HG02970 (cell line): ENCODE results near the gene DNAJC17.

ENCODE experiments used
- ATAC-seq: cut with Tn5 transposase; IDR thresholded peaks from one replicate; pipeline ENCODE4 v1.9.1; 2021; ENCODE audit warnings: mild to moderate bottlenecking, moderate library complexity, moderate number of reproducible peaks; ENCODE audit not compliant: unreplicated experiment, low FRiP score

Gene DNAJC17

DNA sequence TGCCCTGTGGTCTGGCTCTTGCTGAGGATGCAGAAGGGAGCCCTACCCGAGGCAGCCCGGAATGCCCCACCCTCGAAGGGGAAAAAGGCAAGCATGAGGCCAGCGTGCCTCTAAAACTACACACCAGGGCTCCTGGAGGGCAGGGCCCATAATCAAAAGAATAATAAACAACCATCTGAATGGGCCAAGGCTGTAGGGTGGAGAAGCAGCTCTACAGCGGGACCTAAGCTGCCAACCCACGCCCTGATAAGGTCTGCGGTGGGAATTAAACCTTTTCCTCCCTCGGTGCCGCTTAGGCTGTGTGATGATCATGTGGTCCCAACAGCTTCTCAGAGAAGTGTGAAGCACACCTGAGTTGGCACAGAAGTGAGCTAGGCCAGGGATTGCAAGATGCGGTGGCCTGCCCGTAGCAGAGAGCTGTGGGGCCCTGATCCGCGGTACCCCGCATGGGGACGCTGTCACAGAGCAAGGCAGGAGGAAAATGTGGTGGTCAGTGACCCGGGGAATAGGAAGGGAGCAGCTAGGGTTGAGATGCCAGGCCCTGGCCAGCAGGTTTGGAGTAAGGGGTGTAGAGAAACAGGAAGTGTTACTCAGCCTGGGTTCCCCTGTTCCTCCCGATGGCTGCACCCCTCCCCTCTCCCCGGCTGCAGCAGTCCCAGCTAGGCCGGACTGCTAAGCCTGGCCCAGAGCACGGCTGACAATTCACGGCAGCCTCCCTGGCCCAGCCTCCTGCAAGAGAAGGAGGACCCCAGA is 38.6 kb downstream of the DNAJC17 start:
- no peak for ATAC-seq

DNA sequence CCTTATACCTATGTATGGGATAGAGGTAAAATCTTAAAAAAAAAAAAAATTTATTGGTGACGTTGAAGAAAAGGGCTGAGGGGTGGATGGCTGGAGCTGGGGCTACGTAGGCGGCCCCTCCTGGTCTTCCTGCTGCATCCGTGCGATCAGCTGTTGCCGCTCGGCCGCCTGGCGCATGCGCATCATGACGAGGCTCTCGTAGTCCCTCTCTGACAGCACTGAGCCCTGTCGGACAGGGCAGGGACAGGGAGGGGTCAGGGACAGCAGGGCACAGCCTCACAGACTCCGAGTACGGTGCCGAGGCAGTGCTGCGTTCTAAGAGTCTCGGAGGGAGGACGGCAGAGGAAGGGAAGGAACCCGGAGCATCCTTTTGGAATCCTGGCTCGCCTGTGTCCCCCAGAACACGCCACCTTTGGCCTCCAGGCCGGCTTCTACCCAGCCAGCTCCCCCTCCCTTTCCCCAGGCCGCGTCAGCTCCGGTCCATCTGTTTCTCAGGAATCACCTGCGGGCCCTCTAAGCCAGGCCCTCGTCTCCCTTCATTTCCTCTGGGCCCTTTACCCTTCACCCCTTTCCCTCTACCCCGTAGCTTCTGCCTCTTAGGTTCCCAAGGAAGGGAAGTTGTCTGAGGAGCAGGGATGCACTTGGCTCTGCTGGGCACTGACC is 39.3 kb downstream of the DNAJC17 start:
- no peak for ATAC-seq

DNA sequence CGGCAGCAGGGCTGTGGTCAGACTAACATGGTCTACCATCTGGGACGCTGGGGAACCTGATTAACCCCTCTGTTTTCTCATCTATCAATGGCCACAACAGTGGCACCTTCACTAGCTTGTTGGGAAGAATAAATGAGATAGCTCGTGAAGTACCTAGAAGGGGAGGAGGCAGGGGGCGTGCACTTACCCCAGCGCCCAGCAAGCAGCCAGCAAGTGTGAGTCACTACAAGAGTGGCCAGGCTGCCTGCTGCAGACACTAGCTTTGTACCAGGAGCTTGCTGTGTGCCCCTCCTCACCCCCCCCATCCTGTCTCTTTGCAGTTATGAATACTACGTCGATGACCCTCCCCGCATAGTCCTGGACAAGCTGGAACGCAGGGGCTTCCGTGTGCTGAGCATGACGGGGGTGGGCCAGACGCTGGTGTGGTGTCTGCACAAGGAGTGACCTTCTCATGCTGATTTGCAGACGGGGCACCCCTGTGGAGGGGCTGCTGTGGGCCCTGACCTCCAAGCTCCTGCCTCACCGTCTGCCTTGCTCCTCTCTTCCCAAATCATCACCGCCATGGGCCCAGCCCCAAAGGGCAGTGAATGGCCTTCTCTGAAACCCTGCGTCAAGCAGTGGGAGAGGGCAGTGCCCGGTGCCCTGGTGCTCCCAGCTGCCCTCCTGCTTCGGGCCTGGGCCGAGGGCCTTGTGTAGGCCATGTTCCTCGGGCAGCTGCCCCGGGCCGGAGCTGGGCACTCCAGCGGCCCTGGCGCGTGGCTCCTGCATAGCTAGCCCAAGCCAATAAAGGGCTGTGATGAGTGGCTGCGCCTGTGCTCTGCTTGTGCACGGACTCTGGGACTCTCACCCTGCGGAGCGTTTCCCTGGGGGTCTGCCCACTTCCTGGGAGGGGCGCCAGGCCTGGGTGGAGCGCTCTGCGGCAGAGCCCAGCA is 40.1 kb downstream of the DNAJC17 start:
- ATAC-seq = no peak

DNA sequence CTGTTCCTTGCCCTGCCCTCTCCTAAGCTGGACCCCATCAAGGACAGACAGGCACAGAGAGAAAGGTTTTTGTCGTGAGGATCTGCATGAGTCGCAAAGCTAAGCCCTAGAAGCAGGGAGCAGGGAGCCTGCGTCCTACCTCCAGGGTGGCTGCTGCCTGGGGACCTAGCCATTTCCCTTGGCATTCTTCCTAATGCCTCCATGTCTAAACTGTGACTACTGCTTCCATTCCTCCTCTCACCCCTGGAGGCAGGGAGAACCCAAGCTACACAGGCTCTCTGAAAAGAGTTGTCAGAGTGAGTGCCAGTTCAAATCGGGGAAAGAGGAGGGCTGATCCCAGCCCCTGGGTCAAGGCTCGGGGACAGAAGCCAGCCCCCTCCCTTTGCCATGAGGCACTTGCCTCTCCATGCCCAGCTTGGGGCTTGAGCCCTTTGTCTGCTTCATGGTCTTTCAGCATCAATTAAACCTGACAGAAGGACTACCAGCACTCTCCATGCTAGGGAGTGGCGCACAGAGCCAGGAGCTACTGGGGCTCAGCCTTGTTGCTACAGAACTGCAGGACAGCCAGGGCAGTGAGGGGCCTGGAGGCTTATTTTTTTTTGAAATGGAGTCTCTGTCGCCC is 41.0 kb downstream of the DNAJC17 start:
- no peak for ATAC-seq

DNA sequence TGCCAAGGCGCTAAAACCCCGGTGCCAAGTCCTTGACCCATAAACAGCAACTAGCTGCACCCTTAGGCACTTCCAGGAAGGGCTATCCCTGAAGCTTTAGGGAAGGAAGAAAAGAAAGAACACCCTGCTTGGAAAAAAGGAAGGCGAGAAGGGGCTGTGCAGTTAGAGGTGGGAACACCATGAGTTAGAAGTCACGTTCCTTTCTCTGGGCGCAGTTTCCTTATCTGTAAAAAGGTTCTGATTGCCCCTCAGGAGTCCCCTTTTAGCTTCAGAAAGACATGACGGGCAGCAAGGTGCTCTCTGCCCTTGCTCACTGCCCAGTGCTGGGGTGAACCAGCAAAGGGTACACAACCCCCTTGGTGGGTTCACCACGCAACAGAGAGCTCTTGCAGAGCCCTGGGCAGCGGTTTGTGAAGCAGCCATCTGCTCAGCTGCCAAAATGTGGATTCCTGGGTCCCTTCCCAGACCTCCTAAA is 42.6 kb downstream of the DNAJC17 start:
- no peak for ATAC-seq

DNA sequence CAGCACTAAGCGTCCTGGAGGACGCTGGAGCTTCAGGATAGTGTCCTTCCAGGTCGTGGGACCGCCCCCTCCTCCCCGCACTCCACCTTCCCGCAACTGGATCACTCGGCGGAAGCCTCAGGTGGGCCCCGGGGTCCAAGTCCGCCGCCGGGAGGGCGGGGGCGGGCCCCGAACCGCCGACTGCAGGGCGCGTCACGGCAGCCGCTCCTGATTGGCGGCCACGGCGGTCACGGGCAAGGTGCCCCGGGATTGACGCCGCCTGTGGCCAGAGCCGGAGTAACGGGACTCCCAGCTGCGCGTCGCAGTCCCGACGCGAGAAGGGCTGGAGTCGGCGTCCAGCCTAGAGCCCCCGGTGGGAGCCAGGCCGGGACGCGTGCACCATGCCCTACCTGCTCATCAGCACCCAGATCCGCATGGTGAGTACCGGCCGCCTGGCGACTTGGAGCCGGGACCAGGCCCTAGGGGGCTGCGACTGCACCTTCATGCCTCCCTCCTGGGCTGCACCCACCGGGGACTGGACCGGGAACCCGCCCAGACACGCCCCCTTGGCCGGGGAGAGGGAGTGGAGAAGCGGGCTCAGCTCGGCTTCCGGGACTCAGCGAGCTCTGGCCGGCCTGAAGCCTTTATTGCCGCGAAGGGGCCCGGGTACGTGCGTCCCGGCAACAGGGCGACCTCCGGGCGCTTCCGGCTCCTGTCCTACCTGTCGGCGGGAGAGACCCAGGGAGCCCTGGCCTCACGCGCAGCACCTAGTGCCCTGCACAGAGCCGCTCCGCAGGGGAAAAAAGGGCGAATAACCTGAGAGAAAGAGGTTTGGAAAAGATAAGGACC is 43.3 kb downstream of the DNAJC17 start, which contains the start of gene GCHFR:
TSS of gene GCHFR (plus strand) at position 268 of the 828 bp plus-strand sequence. CDS start at position 381, 113 bp downstream.
- peak; percentile 51 for ATAC-seq

DNA sequence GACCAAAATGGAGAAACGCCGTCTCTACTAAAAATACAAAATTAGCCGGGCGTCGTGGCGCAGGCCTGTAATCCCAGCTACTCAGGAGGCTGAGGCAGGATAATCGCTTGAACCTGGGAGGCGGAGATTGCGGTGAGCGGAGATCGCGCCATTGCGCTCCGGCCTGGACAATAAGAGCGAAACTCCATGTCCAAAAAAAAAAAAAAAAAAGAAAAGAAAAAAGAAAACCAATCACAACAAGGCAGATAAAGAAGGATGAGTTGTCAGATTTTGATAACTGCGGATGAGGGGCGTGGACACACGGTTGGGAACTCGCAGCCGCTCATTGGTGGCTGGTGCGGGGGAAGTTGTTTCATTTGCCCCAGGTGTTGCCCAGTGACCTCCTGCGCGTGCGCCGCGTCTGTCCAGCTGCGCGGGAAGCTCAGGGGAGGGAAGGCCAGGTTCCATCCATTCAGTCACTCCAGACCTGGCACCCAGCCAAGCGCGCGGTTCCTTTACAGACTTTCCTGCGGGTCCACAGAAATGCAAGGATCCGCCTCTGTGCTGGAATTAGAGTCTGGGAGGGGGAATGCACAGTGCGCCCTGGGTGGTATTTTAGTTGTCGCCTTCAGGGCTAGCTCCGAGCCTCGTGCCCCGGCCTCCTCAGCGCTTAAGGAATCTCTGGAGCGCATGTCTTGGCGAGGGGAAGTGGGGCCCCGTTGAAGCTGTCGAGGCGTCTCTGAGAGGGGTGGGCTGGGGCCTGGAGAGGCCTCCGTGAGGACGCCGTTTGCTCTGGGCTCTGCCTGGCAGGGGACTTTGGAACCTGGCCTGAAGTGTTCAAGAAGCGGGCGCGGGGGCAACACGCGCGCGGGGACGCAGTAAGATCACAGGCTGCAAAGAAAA is 44.1 kb downstream of the DNAJC17 start:
- ATAC-seq = peak; percentile 3

DNA sequence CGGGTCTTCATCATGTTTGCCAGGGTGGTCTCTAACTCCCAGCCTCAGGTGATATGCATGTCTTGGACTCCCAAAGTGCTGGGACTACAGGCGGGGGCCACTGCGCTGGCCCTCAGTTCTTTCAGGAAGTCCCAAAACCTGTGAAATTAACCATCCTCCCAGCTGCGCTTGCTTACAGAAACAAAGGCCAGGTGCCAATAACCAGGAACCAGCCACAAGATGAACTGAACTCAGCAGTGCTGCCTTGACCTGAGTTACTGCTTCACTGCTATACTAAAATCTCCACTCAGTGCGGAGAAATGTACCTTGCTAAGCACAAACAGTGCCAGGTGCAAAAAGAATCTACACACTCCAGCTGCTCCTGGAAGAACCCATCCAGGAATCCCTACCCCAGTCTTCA is 47.3 kb downstream of the DNAJC17 start:
- no peak for ATAC-seq

DNA sequence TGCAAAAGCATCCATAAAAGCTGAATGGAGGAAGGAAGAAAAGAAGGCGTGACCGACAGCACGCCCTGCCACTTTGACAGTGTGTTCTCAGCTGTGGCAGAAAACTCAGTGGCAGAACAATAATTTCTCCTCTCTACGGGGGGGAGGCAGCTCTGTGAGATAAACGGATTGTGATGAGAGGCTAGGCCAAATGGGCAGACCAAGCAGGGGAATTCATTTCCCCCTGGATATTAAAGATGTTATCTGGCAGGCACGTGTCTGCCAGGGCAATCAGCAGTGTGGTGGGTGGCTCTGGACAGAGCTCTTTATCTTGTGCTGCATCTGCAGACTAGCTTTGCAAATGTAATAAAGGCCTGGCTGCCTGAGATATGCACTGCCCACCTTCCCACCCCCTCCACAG is 50.3 kb downstream of the DNAJC17 start:
- ATAC-seq = no peak

DNA sequence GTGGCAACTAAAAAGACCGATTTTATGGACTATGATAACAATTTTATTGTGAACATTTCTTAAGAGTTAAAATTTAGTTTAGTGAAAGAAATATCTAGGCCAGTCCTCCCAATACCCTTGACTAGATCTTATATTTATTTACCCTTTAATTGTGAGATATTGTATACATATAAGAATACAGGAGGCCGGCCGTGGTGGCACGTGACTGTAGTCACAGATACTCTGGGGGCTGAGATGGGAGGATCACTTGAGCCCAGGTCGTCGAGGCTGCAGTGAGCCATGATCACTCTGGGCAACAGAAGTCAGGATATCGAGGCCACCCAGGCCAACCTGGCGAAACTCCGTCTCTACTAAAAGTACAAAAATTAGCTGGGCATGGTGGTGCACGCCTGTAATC is 51.5 kb downstream of the DNAJC17 start:
- ATAC-seq = no peak

DNA sequence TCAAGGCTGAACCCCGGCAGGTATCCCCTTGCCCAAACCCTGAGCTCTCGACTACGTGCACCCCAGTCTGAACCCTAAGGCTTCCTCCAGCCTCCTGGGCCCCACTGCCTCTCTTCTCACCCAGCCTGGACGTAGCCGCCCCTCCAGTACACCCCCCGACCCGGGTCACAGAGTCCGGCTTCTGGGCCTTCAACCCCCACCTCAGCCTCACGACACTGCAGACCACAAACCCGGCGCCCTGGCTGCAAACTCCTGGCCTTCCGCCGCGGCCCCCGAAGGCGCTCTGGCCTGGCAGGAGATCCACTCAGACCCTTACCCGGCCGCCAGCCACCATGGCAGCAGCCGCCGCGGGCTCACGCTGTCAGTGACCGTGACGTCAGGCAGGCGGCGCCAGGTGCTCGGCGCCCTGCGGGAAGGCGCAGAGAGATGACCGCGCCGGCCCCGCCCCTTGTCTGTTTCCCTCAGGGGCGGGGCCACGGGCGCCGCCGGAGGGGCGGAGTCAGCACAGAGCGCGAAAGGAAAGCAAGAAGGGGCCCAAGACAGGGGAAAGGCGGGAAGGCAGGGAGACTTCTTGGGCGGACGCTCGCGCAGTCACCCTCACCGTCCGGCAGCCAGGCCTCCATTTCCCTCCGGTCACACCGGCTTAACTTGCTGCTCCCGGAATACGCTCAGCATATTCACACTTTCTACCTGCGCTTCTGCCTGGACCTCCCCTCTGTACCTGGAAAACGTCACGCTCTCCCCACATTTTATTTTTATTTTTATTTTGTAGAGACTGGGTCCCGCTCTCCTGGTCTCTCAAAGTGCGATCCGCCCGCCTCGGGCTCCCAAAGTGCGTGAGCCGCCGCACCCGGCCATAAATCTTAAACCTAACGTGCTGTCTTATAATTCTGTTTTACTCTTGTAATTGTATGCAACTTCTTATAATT is 52.1 kb downstream of the DNAJC17 start, which contains the start of gene RMDN3:
TSS of gene RMDN3 (minus strand) at position 372 of the 929 bp plus-strand sequence. CDS start 471 bp downstream, outside the sequence.
- ATAC-seq = peak; percentile 87

DNA sequence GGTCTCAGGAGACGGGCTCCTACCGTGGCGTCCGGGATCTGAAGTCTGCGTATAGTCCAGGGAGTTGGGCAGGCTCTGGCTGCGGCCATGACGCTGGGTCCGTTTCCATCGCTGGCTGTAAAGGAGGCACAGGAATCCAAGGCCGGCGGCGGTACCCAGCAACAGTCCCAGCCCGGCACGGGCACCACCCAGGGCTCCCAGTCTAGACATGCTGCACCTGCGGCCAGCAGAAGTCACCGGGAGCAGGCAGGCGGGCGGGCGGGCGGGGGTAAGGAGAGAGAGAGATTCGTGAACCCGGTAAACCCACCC is 52.7 kb downstream of the DNAJC17 start:
- ATAC-seq = no peak

DNA sequence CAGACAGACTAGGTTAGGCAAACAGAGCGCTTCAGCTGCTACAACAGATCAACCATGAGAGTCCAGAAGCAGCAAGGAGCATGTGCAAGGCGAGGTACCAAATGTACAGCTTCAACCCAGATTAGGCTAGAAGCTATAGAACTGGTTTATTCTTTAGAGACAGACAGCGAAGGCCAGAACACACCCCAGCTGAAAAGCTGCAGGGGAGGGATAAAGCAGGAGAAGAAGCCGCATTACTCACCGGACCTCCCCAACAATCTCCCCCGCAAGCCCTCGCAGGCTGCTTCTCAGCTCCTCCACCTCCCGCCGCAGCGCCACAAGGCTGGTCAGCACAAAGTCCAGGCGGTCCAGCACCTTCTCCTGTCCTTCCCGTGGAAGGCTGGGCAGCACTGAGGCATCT is 55.5 kb downstream of the DNAJC17 start:
- no peak for ATAC-seq

DNA sequence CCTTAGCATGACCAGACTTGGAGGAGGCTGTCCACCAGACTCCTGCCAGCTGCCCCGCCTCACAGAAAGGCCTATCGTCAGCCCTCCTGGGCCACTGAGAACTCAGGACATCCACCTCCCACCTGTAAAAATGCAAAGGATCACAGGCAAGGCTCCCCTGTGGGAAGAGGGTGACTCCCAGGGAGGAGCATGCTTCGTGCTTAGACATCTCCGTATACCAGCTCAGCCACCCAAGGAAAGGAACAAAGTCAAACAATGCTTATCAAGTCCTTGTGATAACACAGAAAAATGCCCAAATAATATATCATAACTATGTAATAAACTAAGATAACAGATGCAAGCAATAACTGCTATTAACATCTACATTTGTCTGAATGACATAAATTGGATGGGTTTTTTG is 56.4 kb downstream of the DNAJC17 start:
- no peak for ATAC-seq

DNA sequence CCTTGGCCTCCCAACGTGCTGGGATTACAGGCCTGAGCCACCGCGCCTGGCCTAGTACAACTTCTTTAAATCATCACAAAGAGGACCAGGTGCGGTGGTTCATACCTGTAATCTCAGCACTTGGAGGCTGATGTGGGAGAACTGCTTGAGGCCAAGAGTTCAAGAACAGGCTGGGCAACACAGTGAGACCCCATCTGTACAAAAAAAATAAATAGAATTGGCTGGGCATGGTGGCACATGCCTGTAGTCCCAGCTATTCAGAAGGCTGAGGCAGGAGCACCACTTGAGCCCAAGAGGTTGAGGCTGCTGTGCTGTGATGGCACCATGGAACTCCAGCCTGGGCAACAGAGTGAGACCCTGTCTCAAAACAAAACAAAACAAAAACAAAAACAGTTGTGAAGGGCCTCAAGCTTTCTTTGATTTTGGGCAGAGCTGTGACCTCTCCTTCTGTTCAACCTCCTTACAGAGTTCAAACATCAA is 58.1 kb downstream of the DNAJC17 start:
- no peak for ATAC-seq

DNA sequence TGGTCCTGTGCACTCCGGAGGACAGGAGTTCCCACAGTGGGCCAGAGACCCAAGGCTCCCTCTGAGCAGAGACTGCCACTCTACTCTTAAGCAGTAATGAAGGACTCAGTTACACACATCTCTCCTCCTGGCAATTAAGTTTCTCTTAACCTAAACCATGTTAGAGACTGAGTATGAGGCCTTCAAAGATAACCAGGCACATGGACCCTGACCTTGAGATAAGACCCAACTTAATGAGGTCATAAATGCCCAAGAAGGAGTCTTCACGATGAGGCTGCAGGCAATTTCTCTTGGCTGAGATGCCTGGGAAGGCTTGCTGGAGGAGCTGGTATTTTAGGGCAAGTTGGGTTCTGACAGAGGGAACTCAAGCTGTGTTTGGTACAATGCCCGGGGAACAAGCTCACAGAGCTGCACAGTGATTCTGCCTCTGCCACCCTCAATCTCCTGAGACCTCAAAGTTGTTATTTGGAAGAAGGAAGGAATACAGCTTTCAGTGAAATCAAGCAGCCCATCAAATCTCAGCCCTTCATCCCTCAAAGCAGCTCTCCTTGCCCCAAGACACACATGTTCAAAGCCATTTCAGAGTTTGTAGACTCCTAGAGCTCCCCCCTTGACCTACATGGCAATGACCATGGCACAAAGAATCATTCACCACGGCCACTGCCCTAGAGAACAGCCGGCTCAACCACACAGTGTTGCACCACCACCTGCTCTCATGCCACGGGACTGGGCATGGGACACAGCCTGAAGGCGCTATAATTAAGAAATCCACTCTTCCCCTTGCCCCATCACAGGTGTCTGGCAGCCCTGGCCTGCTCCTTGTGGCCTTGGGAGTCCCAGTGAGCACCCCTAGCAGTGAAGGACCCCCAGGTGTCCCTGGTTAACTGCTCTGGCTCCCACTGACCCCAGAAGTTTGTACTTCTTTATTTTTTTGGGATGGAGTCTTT is 59.3 kb downstream of the DNAJC17 start:
- no peak for ATAC-seq
